SK-N-MC (cell line): ENCODE data around the gene SESTD1.

ENCODE experiments used
- DNase-seq: peaks from one replicate; pipeline ENCODE4 v3.0.0-alpha.2; 2011; ENCODE audit warnings: low read depth, low spot score
- H3K27ac ChIP-seq: fragments of 200-600 bp; sonication (generic); 2 replicates; pipeline ENCODE4 v1.5.1; 2016; ENCODE audit warnings: mixed run types
- H3K36me3 ChIP-seq: fragments of 200-600 bp; sonication (generic); 2 replicates; pipeline ENCODE4 v1.6.1; 2017; ENCODE audit warnings: antibody characterized with exemption, low read length, mixed read lengths; ENCODE audit not compliant: insufficient read depth
- H3K4me3 ChIP-seq: fragments of 200-600 bp; sonication (generic); 2 replicates; pipeline ENCODE4 v1.5.1; 2016
- H3K9ac ChIP-seq: fragments of 200-600 bp; sonication (generic); 2 replicates; pipeline ENCODE4 v1.8.0; 2017; ENCODE audit warnings: mixed run types, mixed read lengths; ENCODE audit not compliant: insufficient read length
- H3K9me3 ChIP-seq: fragments of 200-600 bp; sonication (generic); 2 replicates; pipeline ENCODE4 v1.6.1; 2017; ENCODE audit warnings: low read depth, mild to moderate bottlenecking, antibody characterized with exemption, low read length, moderate library complexity, mixed read lengths
- EZH2 ChIP-seq: fragments of 200-600 bp; sonication (generic); IDR thresholded peaks from one replicate; pipeline ENCODE4 v1.6.1; 2017; ENCODE audit warnings: antibody characterized with exemption
- FOXP2 ChIP-seq: optimal IDR thresholded peaks from 2 replicates; pipeline ENCODE3; 2011; ENCODE audit warnings: mild to moderate bottlenecking, moderate library complexity; ENCODE audit not compliant: insufficient read depth; ENCODE audit errors: extremely low read length, control extremely low read depth
- POLR2AphosphoS5 ChIP-seq: IDR thresholded peaks from 2 replicates; pipeline ENCODE4 v1.6.1; 2012; ENCODE audit warnings: mild to moderate bottlenecking, low read depth, low read length, borderline replicate concordance

SESTD1 gene

DNA sequence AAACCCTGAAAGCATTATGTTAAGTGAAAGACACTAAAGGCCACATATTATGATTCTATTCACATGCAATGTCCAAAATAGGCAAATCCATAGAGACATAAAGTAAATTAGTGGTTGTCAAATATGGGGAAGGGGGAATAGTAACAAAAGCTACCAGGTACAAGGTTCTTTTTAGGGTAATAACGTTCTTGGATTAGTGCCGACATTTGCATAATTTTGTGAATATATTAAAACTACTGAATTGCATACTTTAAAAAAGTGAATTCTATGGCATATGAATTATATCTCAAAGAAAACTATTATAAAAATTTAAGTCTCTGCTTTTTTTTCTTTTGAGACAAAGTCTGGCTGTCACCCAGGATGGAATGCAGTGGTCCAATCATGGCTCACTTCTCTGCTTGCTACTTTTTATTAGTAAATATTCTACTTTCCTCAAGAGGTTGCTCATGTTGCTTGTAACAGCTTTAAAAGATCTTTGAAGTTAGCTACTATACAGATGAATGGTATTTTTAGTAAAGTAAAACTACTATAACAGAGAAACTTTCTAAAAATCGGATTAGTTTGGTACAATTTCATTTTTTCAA is 2.5 kb downstream of the SESTD1 start:
- TF ChIP-seq FOXP2 (no peak), EZH2 (no peak), POLR2AphosphoS5 (no peak)
- H3K36me3 ChIP-seq: peaks cover 5% of the 10 kb centered on the region; the same call in 1 of the 2 replicates
- no peak overlapping the region for H3K9ac ChIP-seq
- H3K9me3 ChIP-seq: no peaks in the 10 kb centered on the region
- H3K27ac ChIP-seq: no peak overlapping the region
- H3K4me3 ChIP-seq: peak overlapping the region; percentile 95
- no peak for DNase-seq

DNA sequence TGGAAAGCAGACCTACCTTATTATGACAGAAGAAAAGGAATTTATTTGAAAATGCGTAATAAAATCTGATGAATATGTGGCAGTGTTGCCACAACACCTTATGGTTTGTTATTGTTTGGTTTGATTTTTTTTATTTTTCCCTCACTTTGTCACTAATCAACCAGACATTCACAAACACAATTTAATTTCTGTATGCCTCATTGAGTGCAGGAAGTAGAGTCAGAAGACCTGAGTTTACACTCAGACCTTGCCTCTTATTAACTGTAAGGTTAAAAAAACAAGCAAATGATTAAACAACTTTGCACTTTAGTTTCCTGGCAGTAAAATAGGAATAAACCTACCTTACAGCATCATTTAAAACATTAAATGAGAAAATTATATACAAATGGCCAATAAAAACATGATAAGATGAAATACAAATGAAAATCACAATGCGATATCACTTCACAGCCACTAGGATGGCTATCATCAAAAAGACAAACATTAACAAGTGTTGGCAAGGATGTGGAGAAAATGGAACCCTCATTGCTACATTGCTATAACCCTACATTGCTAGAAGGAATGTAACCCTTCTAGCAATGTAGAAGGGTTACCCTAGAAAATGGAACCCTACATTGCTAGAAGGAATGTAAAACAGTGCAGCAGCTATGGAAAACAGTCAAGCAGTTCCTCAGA is 3.3 kb downstream of the SESTD1 start:
- Histone ChIP-seq H3K36me3 (peaks cover 5% of the 10 kb centered on the region; the same call in 1 of the 2 replicates), H3K27ac (no peak overlapping the region), H3K9me3 (no peaks in the 10 kb centered on the region), H3K9ac (no peak overlapping the region), H3K4me3 (no peak overlapping the region)
- TF ChIP-seq EZH2 (no peak), FOXP2 (no peak), POLR2AphosphoS5 (no peak)
- no peak for DNase-seq

DNA sequence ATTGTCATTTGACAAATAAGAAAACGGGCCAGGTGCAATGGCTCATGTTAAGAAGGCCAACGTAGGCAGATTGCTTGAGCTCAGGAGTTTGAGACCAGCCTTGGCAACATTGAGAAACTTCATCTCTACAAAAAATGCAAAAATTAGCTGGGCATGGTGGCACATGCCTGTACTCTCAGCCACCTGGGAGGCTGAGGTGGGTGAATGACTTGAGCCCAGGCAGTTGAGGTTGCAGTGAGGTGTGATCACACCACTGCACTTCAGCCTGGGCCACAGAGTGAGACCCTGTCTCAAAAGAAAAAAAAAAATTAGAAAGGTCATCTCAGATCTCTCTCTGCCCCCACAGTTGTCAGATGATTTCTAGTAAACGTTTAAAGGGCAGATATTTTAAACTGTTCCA is 4.4 kb downstream of the SESTD1 start:
- peaks cover 5% of the 10 kb centered on the region; the same call in 1 of the 2 replicates for H3K36me3 ChIP-seq
- no peak overlapping the region for H3K9ac ChIP-seq
- TF ChIP-seq FOXP2: no peak
- TF ChIP-seq POLR2AphosphoS5: no peak
- no peak for TF ChIP-seq EZH2
- no peak for DNase-seq
- no peaks in the 10 kb centered on the region for H3K9me3 ChIP-seq
- no peak overlapping the region for H3K27ac ChIP-seq
- no peak overlapping the region for H3K4me3 ChIP-seq

DNA sequence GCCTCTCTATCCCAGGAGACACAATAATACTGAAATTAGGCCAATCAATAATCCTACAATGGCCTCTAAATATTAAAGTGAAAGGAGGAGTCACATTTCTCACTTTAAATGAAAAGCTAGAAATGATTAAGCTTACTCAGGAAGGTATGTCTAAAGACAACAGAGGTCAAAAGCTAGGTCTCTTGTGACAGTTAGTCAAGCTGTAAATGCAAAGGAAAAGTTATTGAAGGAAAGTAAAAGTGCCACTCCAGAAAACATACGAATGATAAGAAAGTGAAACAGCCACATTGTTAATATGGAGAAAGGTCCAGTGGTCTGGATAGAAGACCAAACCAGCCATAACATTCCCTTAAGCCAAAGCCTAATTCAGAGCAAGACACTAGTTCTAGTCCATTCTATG is 9.5 kb downstream of the SESTD1 start:
- Histone ChIP-seq H3K27ac (no peak overlapping the region), H3K36me3 (no peaks in the 10 kb centered on the region), H3K9ac (no peak overlapping the region), H3K9me3 (no peaks in the 10 kb centered on the region), H3K4me3 (no peak overlapping the region)
- no peak for TF ChIP-seq FOXP2
- no peak for TF ChIP-seq EZH2
- TF ChIP-seq POLR2AphosphoS5: no peak
- DNase-seq: no peak

DNA sequence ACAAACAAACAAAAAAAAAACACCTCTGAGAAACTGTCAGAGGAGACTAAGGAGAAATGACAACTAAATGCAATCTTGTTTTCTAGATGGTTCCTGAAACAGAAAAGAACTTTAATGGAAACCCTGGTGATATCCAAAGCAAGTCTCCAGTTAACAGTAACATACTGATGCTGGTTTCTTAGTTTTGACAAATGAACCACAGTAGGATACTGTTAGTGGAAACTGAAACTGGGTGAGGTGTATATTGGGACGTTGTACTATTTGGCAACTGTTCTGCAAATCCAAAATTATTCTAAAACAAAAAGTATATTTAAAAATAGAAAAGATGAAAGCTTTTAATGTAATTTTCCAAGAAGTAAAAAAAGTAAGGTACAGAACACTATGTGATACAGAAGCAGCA is 11.4 kb downstream of the SESTD1 start:
- H3K27ac ChIP-seq: no peak overlapping the region
- TF ChIP-seq EZH2: no peak
- H3K4me3 ChIP-seq: no peak overlapping the region
- no peak overlapping the region for H3K9ac ChIP-seq
- peaks cover 3% of the 10 kb centered on the region for H3K9me3 ChIP-seq
- H3K36me3 ChIP-seq: no peaks in the 10 kb centered on the region
- no peak for DNase-seq

DNA sequence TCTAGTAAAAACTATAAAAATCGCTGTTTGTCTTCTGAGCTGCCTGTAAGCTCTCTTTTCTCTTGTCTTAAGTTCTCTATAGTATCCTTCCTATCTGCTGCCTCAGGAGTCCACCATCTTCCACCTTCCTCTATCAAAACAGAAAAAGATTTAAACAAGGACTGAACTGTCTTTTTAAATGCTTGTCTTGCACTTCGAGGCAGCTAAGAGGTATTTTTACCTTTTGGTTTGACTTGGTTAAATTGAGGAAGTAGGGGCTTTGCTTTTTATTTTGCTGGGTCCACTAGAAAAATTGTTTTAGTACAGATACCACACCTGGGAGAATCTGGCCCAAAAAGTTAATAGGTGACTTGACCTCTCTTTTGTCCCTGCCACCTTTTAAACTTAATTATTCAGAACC is 12.2 kb downstream of the SESTD1 start:
- Histone ChIP-seq H3K9me3 (peaks cover 3% of the 10 kb centered on the region), H3K36me3 (no peaks in the 10 kb centered on the region), H3K9ac (no peak overlapping the region), H3K4me3 (no peak overlapping the region), H3K27ac (no peak overlapping the region)
- TF ChIP-seq POLR2AphosphoS5: no peak
- no peak for TF ChIP-seq FOXP2
- TF ChIP-seq EZH2: no peak
- no peak for DNase-seq

DNA sequence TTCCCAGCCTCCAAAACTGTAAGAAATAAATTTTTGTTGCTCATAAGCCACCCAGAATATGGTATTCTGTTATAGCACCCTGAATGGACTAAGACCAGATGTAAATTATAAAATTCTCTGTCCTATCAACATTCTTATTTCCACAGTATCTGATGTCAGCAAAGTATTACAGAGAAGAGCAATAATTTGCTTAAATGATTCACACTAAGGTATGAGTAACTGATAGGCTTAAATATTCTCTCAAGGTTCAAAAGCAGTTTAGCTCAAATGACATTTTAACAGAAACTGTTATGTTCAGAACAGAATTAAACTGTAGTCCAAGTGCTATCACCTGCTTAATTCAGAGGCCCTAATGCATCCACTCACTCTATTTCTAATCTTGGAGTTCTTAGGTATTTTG is 12.8 kb downstream of the SESTD1 start:
- TF ChIP-seq EZH2 (no peak), POLR2AphosphoS5 (no peak), FOXP2 (no peak)

DNA sequence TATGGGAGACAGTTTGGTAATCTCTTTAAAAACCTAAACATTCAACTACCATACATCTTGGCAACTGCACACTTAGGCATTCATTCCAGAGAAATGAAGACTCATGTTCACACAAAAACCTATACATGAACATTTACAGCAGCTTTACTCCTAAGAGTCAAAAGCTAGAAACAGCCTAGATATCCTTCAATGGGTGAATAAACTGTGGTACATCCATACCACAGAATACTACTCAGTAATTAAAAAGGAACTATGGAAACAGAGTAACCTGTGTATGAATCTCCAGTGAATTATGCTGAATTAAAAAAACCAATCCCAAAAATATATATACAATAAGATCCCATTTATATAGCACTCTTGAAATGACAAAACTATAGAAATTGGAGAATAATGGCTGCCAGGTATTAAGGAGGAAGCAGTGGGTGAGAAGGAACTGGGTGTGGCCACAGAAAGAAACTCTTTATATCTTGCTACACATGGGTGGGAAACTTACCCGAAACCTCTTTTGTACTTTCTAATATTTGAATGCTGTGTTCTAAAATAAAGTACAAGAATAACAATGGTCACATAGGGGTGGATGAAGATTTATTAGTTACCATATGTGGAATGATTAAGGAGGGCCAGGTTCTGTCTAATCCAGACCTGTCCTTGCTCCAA is 13.7 kb downstream of the SESTD1 start:
- no peak overlapping the region for H3K4me3 ChIP-seq
- peaks cover 3% of the 10 kb centered on the region for H3K9me3 ChIP-seq
- H3K27ac ChIP-seq: no peak overlapping the region
- no peak for DNase-seq
- H3K36me3 ChIP-seq: no peaks in the 10 kb centered on the region
- no peak for TF ChIP-seq POLR2AphosphoS5
- TF ChIP-seq FOXP2: no peak
- TF ChIP-seq EZH2: no peak
- H3K9ac ChIP-seq: no peak overlapping the region

More for the DNA sequence above, 12.8 kb downstream of the SESTD1 start:
- Histone ChIP-seq H3K27ac (no peak overlapping the region), H3K36me3 (no peaks in the 10 kb centered on the region), H3K9ac (no peak overlapping the region), H3K9me3 (peaks cover 3% of the 10 kb centered on the region), H3K4me3 (no peak overlapping the region)
- no peak for DNase-seq
